ENCODE measurements around the gene LYPD6B.

LYPD6B gene

GRCh38 chr2:149189769-149190168 lies 151.3 kb downstream of the LYPD6B start:
- TF ChIP-seq CTCF (IDR thresholded peaks at IDR 0.05; ENCODE audit: low read depth, low read length, missing control alignments) = no peak
- no peak overlapping the region for H3K4me3 ChIP-seq (ENCODE audit: low read depth, low read length)
- DNase-seq (ENCODE audit: low read depth) = no peak

GRCh38 chr2:149191915-149192314 lies 153.4 kb downstream of the LYPD6B start:
- no peak for DNase-seq (ENCODE audit: low read depth)
- no peak for TF ChIP-seq CTCF (IDR thresholded peaks at IDR 0.05; ENCODE audit: low read depth, low read length, missing control alignments)
- no peak overlapping the region for H3K4me3 ChIP-seq (ENCODE audit: low read depth, low read length)

- DNase-seq (ENCODE audit: low read depth) = no peak
- no peak for TF ChIP-seq CTCF (IDR thresholded peaks at IDR 0.05; ENCODE audit: low read depth, low read length, missing control alignments)
- H3K4me3 ChIP-seq (ENCODE audit: low read depth, low read length) = no peak overlapping the region
These were observed 153.9 kb downstream of the LYPD6B start for GRCh38 chr2:149192427-149192826.

GRCh38 chr2:149200109-149200520 lies 161.6 kb downstream of the LYPD6B start:
- H3K4me3 ChIP-seq (ENCODE audit: low read depth, low read length) = no peak overlapping the region
- no peak for DNase-seq (ENCODE audit: low read depth)
- TF ChIP-seq CTCF (IDR thresholded peaks at IDR 0.05; ENCODE audit: low read depth, low read length, missing control alignments) = no peak

GRCh38 chr2:149204686-149205085 lies 166.2 kb downstream of the LYPD6B start:
- TF ChIP-seq CTCF (IDR thresholded peaks at IDR 0.05; ENCODE audit: low read depth, low read length, missing control alignments) = no peak
- DNase-seq (ENCODE audit: low read depth) = no peak
- H3K4me3 ChIP-seq (ENCODE audit: low read depth, low read length) = no peak overlapping the region

- no peak for TF ChIP-seq CTCF (IDR thresholded peaks at IDR 0.05; ENCODE audit: low read depth, low read length, missing control alignments)
- DNase-seq (ENCODE audit: low read depth) = no peak
These were observed 166.6 kb downstream of the LYPD6B start for GRCh38 chr2:149205143-149205542.

GRCh38 chr2:149213764-149214493 lies 175.4 kb downstream of the LYPD6B start:
- H3K4me3 ChIP-seq (ENCODE audit: low read depth, low read length) = no peak overlapping the region
- no peak for DNase-seq (ENCODE audit: low read depth)
- no peak for TF ChIP-seq CTCF (IDR thresholded peaks at IDR 0.05; ENCODE audit: low read depth, low read length, missing control alignments)

More at GRCh38 chr2:149205143-149205542, 166.6 kb downstream of the LYPD6B start:
- H3K4me3 ChIP-seq (ENCODE audit: low read depth, low read length) = no peak overlapping the region
